GM12875 (cell line): ENCODE results near the gene TRIM40.

Source experiments
- H3K4me3 ChIP-seq: one replicate; pipeline ENCODE4 v1.5.1; 2011; ENCODE audit warnings: low read depth, low read length, control low read depth
- CTCF ChIP-seq: IDR thresholded peaks from 2 replicates; pipeline ENCODE4 v1.5.1; 2011; ENCODE audit warnings: low read depth, mild to moderate bottlenecking, control low read depth, inconsistent platforms, low read length, moderate library complexity, borderline replicate concordance; ENCODE audit not compliant: insufficient read depth

TRIM40 gene

DNA sequence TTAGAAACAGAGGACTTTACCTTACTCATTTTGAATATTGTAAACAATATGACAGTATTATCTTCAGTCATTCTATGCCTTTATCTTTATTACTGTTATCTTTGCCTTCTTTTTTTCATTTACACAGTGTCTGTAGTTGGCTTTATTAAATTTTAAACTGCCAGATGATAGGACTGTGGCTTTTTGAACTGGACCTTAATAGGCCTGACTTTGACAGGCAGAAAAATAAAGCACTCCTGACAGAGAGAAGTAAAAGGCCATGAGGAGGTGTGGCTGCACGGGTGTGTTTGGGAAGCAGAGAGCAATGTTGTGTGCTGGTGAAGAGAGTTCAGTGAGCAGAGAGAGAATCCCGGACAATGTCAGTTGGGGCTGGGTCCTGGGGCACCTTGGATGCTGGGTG lies 7.8 kb downstream of the TRIM40 start:
- TF ChIP-seq CTCF = no peak

DNA sequence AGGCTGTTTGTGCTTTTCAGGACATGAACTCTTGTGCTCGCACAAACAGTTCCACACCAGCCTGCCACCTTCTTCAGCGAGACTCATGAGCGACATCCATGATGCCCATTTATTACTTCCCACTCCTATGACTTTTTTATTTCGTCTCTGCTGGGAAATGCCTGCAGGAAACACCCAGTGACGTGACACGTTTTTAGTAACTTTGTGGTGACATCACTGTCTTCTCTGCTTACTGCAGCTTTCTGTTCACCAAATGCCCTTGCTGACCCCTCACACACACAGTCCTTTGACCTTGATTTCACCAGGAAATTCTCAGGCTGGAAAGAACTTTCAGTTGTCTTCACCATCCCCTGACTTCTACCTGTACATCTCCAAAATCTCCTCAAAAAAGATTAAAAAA lies 8.9 kb downstream of the TRIM40 start:
- no peak overlapping the region for H3K4me3 ChIP-seq
- no peak for TF ChIP-seq CTCF

More for the DNA sequence above, 7.8 kb downstream of the TRIM40 start:
- no peak overlapping the region for H3K4me3 ChIP-seq

GRCh38 chr6:30145818-30146217 lies 9.9 kb downstream of the TRIM40 start:
- H3K4me3 ChIP-seq = no peak overlapping the region
- TF ChIP-seq CTCF = no peak

- TF ChIP-seq CTCF = no peak
- no peak overlapping the region for H3K4me3 ChIP-seq
Measured at GRCh38 chr6:30147096-30147495, 11.2 kb downstream of the TRIM40 start.

GRCh38 chr6:30149234-30149633 lies 13.3 kb downstream of the TRIM40 start:
- no peak for TF ChIP-seq CTCF
- H3K4me3 ChIP-seq = no peak overlapping the region

- no peak overlapping the region for H3K4me3 ChIP-seq
- no peak for TF ChIP-seq CTCF
Measured at GRCh38 chr6:30149858-30150550, 14.1 kb downstream of the TRIM40 start.

DNA sequence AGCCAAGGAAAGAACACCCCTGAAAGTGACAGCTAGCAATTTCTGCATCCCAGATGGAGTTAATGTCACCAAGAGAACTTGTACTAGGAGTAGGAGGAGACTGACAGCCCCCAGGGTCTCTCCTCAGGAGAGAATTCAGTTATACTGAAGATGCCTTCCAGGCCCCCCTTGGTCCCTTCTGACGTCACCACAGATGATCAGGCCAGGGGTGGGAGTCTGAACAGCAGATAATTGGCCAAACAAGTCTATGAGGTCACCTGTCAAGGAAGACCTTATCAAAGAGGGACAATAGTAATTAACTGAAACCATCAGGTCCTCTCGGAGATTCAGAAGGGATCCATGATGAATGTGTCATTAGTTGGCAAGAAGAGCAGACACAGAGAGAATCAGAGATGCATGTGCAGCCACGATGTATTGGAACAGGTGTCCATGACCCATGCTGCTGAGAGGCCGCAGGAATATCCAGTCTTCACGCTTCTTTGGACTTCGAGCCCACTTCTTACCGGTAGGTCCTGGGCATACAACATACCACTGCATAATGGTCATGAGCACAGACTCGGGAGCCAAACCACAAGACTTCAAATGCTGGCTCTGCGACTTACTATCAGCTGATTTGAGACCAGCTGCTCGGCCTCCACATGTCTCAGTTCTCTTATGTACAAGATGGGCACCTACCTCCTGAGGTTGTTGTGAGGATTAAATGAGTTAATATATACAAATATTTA lies 14.9 kb downstream of the TRIM40 start:
- no peak for TF ChIP-seq CTCF
- H3K4me3 ChIP-seq = no peak overlapping the region
